ENCODE results near the gene SLC37A2. TPM values are rescaled to one million over a fixed set of nuclear protein-coding genes. Genes with fewer than 3 reads are reported as not detected.

The SLC37A2 gene
- total and polyA plus RNA-seq, 2 of the 13 experiments (the other 11 are each of a cell fraction or from before 2014, with no cell fraction given), result 4.6 to 7.1 TPM

DNA sequence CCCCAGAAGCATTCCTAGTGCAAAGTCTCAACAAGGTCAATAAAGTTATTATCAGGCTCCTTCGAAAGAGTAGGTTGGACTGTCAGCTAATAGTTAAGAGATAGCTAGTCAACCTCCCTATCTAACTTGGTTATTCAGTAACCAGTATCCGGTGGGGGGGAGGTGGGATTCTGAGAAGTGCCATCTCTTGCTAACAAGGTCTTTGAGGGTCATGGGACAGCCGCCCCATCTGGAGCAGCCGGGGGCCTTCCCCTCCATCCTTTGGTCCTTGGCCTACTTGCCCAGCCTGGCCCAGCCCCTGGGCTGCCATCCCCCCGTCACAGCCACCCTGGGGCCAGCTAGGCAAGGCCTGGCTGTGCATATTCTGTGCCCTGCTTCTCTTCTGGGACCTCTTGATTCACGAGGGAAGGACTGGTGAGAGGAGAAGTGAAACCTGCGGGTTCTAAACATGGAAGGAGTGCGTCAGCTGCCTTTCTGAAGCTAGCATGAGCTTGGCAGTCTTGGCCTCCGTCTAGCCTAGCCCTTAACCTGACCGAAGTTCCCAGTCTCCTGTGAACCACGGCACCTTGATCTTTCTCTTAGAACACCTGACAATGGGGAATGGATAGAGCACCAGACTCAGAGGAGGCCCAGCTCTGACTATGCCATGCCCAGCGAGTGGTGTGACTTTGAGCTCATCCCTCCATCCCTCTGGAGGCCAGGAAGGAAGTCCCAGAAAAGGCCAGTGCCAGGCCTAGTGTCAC is 9.3 kb downstream of the SLC37A2 start (continued):
- no peak for TF ChIP-seq ZNF292 (CRISPR knock-in tag; IDR thresholded peaks at IDR 0.05; ENCODE audit: borderline replicate concordance, low read depth)
- no peak for TF ChIP-seq ZNF768 (CRISPR knock-in tag; IDR thresholded peaks at IDR 0.05)
- no peak for TF ChIP-seq PRMT3 (CRISPR knock-in tag; IDR thresholded peaks at IDR 0.05; ENCODE audit: borderline replicate concordance, low read depth)
- TF ChIP-seq NBN (conservative IDR thresholded peaks at IDR 0.05), result no peak
- TF ChIP-seq SRF (IDR thresholded peaks at IDR 0.05; ENCODE audit: low read depth, low read length), result no peak
- TF ChIP-seq, protein P1, sequence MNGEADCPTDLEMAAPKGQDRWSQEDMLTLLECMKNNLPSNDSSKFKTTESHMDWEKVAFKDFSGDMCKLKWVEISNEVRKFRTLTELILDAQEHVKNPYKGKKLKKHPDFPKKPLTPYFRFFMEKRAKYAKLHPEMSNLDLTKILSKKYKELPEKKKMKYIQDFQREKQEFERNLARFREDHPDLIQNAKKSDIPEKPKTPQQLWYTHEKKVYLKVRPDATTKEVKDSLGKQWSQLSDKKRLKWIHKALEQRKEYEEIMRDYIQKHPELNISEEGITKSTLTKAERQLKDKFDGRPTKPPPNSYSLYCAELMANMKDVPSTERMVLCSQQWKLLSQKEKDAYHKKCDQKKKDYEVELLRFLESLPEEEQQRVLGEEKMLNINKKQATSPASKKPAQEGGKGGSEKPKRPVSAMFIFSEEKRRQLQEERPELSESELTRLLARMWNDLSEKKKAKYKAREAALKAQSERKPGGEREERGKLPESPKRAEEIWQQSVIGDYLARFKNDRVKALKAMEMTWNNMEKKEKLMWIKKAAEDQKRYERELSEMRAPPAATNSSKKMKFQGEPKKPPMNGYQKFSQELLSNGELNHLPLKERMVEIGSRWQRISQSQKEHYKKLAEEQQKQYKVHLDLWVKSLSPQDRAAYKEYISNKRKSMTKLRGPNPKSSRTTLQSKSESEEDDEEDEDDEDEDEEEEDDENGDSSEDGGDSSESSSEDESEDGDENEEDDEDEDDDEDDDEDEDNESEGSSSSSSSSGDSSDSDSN (CRISPR knock-in tag; IDR thresholded peaks at IDR 0.05), result no peak
- no peak for TF ChIP-seq PHF8 (CRISPR knock-in tag; IDR thresholded peaks at IDR 0.05)
- TF ChIP-seq, protein P2, sequence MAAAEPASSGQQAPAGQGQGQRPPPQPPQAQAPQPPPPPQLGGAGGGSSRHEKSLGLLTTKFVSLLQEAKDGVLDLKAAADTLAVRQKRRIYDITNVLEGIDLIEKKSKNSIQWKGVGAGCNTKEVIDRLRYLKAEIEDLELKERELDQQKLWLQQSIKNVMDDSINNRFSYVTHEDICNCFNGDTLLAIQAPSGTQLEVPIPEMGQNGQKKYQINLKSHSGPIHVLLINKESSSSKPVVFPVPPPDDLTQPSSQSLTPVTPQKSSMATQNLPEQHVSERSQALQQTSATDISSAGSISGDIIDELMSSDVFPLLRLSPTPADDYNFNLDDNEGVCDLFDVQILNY (CRISPR knock-in tag; conservative IDR thresholded peaks at IDR 0.05), result no peak
- TF ChIP-seq MIER2 (CRISPR knock-in tag; IDR thresholded peaks at IDR 0.05), result no peak
- no peak for TF ChIP-seq ZNF678 (CRISPR knock-in tag; IDR thresholded peaks at IDR 0.05)
- TF ChIP-seq SIX1 (CRISPR knock-in tag; IDR thresholded peaks at IDR 0.05; ENCODE audit: borderline replicate concordance), result no peak
- TF ChIP-seq NFIC (IDR thresholded peaks at IDR 0.05; ENCODE audit: low read length), result no peak
- TF ChIP-seq MAF1 (CRISPR knock-in tag; IDR thresholded peaks at IDR 0.05; ENCODE audit: borderline replicate concordance), result no peak
- TF ChIP-seq, protein P3, sequence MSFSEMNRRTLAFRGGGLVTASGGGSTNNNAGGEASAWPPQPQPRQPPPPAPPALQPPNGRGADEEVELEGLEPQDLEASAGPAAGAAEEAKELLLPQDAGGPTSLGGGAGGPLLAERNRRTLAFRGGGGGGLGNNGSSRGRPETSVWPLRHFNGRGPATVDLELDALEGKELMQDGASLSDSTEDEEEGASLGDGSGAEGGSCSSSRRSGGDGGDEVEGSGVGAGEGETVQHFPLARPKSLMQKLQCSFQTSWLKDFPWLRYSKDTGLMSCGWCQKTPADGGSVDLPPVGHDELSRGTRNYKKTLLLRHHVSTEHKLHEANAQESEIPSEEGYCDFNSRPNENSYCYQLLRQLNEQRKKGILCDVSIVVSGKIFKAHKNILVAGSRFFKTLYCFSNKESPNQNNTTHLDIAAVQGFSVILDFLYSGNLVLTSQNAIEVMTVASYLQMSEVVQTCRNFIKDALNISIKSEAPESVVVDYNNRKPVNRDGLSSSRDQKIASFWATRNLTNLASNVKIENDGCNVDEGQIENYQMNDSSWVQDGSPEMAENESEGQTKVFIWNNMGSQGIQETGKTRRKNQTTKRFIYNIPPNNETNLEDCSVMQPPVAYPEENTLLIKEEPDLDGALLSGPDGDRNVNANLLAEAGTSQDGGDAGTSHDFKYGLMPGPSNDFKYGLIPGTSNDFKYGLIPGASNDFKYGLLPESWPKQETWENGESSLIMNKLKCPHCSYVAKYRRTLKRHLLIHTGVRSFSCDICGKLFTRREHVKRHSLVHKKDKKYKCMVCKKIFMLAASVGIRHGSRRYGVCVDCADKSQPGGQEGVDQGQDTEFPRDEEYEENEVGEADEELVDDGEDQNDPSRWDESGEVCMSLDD (CRISPR knock-in tag; IDR thresholded peaks at IDR 0.05; ENCODE audit: borderline replicate concordance), result no peak
- no peak for TF ChIP-seq SP5 (CRISPR knock-in tag; IDR thresholded peaks at IDR 0.05; ENCODE audit: borderline replicate concordance, low read depth)
- TF ChIP-seq SRY (CRISPR knock-in tag; IDR thresholded peaks at IDR 0.05), result no peak
- no peak for TF ChIP-seq ZFYVE20 (CRISPR knock-in tag; IDR thresholded peaks at IDR 0.05; ENCODE audit: borderline replicate concordance, low read depth)
- TF ChIP-seq, protein P4, sequence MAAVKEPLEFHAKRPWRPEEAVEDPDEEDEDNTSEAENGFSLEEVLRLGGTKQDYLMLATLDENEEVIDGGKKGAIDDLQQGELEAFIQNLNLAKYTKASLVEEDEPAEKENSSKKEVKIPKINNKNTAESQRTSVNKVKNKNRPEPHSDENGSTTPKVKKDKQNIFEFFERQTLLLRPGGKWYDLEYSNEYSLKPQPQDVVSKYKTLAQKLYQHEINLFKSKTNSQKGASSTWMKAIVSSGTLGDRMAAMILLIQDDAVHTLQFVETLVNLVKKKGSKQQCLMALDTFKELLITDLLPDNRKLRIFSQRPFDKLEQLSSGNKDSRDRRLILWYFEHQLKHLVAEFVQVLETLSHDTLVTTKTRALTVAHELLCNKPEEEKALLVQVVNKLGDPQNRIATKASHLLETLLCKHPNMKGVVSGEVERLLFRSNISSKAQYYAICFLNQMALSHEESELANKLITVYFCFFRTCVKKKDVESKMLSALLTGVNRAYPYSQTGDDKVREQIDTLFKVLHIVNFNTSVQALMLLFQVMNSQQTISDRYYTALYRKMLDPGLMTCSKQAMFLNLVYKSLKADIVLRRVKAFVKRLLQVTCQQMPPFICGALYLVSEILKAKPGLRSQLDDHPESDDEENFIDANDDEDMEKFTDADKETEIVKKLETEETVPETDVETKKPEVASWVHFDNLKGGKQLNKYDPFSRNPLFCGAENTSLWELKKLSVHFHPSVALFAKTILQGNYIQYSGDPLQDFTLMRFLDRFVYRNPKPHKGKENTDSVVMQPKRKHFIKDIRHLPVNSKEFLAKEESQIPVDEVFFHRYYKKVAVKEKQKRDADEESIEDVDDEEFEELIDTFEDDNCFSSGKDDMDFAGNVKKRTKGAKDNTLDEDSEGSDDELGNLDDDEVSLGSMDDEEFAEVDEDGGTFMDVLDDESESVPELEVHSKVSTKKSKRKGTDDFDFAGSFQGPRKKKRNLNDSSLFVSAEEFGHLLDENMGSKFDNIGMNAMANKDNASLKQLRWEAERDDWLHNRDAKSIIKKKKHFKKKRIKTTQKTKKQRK (IDR thresholded peaks at IDR 0.05; ENCODE audit: low read length), result no peak
- TF ChIP-seq ERF (CRISPR knock-in tag; IDR thresholded peaks at IDR 0.05), result no peak
